Coronary artery (tissue), 2 donors: ENCODE data around the gene UAP1.
"Not testable (repeated sequence)": the region's sequence is repeated elsewhere in the genome, so short reads cannot be mapped to it uniquely, and the experiment has no call there.

Source experiments
- DNase-seq: peaks from one replicate; pipeline ENCODE4 v3.0.0-alpha.2; 2017; ENCODE audit warnings: low spot score
- H3K27ac ChIP-seq, 2 donors: fragments of 200-600 bp; sonication (generic); one replicate each; pipeline ENCODE4 v1.5.1; 2016 to 2019
- H3K4me3 ChIP-seq: fragments of 200-600 bp; sonication (generic); 2 replicates; pipeline ENCODE4 v1.5.1; 2016; ENCODE audit warnings: mild to moderate bottlenecking, moderate library complexity
- TF ChIP-seq, protein P1 (sequence below): fragments of 200-600 bp; sonication (generic); IDR thresholded peaks from one replicate; pipeline ENCODE4 v1.5.1; 2019; ENCODE audit warnings: antibody characterized with exemption

The UAP1 gene

DNA sequence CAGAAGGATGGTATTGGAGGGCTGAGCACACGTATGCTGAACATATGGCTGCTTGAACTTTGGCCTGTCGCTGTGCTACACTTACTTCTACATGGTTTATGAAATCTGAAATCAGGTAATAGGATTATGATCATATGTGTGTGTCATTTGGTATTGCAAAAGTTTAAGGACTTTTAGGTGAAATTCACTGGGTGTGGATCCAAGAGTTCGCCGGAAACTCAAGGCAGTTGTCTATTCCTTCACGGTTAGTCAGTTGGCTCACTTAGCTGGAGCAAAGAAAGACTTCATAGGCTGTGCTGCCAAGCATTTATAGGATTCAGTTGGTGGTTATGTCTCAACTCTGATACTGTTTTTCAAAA lies 927 bp downstream of the UAP1 start:
- Histone ChIP-seq H3K4me3 (peak overlapping the region; percentile 100), H3K27ac (peak overlapping the region; percentile 97 to 98)
- TF ChIP-seq, protein P1, sequence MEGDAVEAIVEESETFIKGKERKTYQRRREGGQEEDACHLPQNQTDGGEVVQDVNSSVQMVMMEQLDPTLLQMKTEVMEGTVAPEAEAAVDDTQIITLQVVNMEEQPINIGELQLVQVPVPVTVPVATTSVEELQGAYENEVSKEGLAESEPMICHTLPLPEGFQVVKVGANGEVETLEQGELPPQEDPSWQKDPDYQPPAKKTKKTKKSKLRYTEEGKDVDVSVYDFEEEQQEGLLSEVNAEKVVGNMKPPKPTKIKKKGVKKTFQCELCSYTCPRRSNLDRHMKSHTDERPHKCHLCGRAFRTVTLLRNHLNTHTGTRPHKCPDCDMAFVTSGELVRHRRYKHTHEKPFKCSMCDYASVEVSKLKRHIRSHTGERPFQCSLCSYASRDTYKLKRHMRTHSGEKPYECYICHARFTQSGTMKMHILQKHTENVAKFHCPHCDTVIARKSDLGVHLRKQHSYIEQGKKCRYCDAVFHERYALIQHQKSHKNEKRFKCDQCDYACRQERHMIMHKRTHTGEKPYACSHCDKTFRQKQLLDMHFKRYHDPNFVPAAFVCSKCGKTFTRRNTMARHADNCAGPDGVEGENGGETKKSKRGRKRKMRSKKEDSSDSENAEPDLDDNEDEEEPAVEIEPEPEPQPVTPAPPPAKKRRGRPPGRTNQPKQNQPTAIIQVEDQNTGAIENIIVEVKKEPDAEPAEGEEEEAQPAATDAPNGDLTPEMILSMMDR: no peak
- DNase-seq: no peak

DNA sequence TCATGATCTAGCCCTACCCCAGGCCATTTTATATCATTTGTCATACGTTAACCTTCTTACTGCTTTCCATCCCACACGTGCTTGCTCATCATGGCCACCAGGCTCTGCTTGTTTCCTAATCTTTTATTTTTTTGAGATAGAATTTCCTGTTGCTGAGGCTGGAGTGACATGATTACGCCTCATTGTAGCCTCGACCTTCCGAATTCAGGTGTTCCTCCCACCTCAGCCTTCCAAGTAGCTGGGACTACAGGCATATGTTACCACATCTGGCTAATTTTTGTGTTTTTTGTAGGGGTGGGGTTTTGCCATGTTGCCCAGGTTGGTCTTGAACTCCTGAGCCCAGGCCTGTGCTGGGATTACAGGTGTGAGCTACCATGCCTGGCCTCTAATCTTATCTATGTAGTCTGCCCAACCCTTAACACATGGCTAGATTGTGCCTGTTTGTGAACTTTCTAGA lies 3.3 kb downstream of the UAP1 start:
- no peak for DNase-seq
- Histone ChIP-seq H3K4me3 (peak overlapping the region; percentile 100), H3K27ac (no peak overlapping the region)
- TF ChIP-seq, protein P1: no peak

DNA sequence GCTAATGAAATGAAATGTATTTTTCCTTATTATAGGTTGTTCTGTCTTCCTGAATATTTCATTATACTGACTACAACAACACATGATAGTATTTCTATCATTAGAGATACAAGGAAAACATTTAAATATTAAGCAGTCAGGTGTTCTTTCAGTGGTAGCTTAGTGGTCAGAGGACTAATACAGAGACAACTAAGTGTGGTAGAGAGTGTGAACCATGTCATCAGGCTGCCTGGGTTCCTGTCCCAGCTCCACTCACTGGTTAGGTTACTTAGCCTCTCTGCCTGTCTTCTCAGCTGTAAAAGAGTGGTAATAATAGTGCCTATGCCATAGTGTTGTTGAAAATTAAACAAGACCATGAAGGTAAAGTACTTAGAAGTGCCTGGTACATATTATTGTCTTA lies 3.9 kb downstream of the UAP1 start:
- no peak overlapping the region for H3K27ac ChIP-seq
- TF ChIP-seq, protein P1: no peak
- no peak for DNase-seq
- peak overlapping the region; percentile 100 for H3K4me3 ChIP-seq

DNA sequence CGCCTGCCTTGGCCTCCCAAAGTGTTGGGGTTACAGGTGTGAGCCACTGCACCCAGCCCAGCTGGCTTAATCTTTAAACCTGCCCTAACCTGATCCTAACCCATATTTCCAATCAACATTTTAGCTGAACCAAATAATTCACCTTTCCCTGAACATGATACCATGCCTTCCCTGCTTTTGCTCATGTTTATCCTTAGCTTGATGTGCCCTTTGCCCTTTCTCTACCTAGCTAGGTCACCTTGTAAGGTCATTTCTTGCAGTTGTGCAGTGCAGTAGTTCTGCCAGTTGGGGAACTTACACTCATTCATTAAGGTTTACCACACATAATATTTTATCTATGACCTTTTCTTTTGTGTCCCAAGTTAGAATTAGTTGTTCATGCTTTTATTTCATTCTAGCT lies 5.3 kb downstream of the UAP1 start:
- no peak for DNase-seq
- TF ChIP-seq, protein P1: no peak
- H3K27ac ChIP-seq: no peak overlapping the region
- H3K4me3 ChIP-seq: peak overlapping the region; percentile 1

- Histone ChIP-seq H3K4me3 (no peak overlapping the region), H3K27ac (no peak overlapping the region)
- TF ChIP-seq, protein P1: no peak
- no peak for DNase-seq
Measured at GRCh38 chr1:162568802-162569201, 7.3 kb downstream of the UAP1 start.

- H3K4me3 ChIP-seq: no peak overlapping the region
- TF ChIP-seq, protein P1: no peak
- H3K27ac ChIP-seq: no peak overlapping the region
Measured at GRCh38 chr1:162570718-162571117, 9.2 kb downstream of the UAP1 start.

GRCh38 chr1:162571121-162571520 lies 9.6 kb downstream of the UAP1 start:
- not testable (repeated sequence) for DNase-seq, H3K27ac ChIP-seq, H3K4me3 ChIP-seq

More at GRCh38 chr1:162570718-162571117, 9.2 kb downstream of the UAP1 start:
- DNase-seq: no peak

- no peak overlapping the region for H3K27ac ChIP-seq
- H3K4me3 ChIP-seq: no peak overlapping the region
- TF ChIP-seq, protein P1: no peak
- no peak for DNase-seq
Measured at GRCh38 chr1:162571696-162572095, 10.2 kb downstream of the UAP1 start.
